OCI-LY7 (cell line): Measurements from ENCODE around the gene SCN4B. TPM values are rescaled to one million over a fixed set of nuclear protein-coding genes. Genes with fewer than 3 reads are reported as not detected.

ENCODE experiments used
- BruUV-seq: library from RNA; stranded (reverse); fragments of 400-500 nt; replicated peaks from 2 replicates; lab custom pipeline; 2021; lab: Mats Ljungman, UMichigan
- CTCF ChIA-PET: fragments of 300-600 bp; sonication (Branson Sonifier 250); formaldehyde crosslinking; loops from one replicate; lab custom pipeline; 2022; ENCODE audit warnings: antibody characterized with exemption; ENCODE audit not compliant: unreplicated experiment; lab: Charles Lee
- POLR2A ChIA-PET: fragments of 300-600 bp; sonication (Branson Sonifier 250); formaldehyde crosslinking; loops from one replicate; lab custom pipeline; 2022; ENCODE audit warnings: antibody characterized with exemption; lab: Charles Lee
- DNase-seq: peaks from one replicate; pipeline ENCODE4 v3.0.0-alpha.2; 2015; ENCODE audit warnings: low spot score
- H2AFZ ChIP-seq: fragments of 200-600 bp; sonication (generic), shearing (Covaris generic); 2 replicates; pipeline ENCODE4 v1.6.1; 2014; ENCODE audit warnings: mild to moderate bottlenecking, antibody characterized with exemption, low read length, moderate library complexity
- H3K27ac ChIP-seq: fragments of 200-600 bp; sonication (generic); 2 replicates; pipeline ENCODE4 v1.5.1; 2014; ENCODE audit warnings: mixed run types, low read depth, mild to moderate bottlenecking, moderate library complexity, low read length, inconsistent platforms; ENCODE audit not compliant: poor library complexity, severe bottlenecking
- H3K36me3 ChIP-seq: fragments of 200-600 bp; sonication (generic); 2 replicates; pipeline ENCODE4 v1.6.1; 2014; ENCODE audit warnings: mild to moderate bottlenecking, antibody characterized with exemption, low read length, moderate library complexity, mixed read lengths; ENCODE audit not compliant: insufficient read depth
- H3K4me1 ChIP-seq: fragments of 200-600 bp; sonication (generic); 2 replicates; pipeline ENCODE4 v1.5.1; 2014; ENCODE audit warnings: mild to moderate bottlenecking, low read length; ENCODE audit not compliant: insufficient read depth, poor library complexity, severe bottlenecking
- H3K4me2 ChIP-seq: fragments of 200-600 bp; sonication (generic); 2 replicates; pipeline ENCODE4 v1.6.1; 2014; ENCODE audit warnings: mild to moderate bottlenecking, low read length
- H3K4me3 ChIP-seq: fragments of 200-600 bp; sonication (generic); 2 replicates; pipeline ENCODE4 v1.5.1; 2014; ENCODE audit warnings: mild to moderate bottlenecking, low read depth, low read length; ENCODE audit not compliant: poor library complexity, severe bottlenecking
- H3K79me2 ChIP-seq: fragments of 200-600 bp; sonication (generic); 2 replicates; pipeline ENCODE4 v1.6.1; 2016; ENCODE audit warnings: low read depth, mild to moderate bottlenecking, low read length, moderate library complexity, mixed read lengths; ENCODE audit not compliant: insufficient read depth
- H3K9me2 ChIP-seq: fragments of 200-600 bp; sonication (generic); 2 replicates; pipeline ENCODE4 v1.6.1; 2016; ENCODE audit warnings: mild to moderate bottlenecking, low read length, mixed read lengths; ENCODE audit not compliant: insufficient read depth
- H3K9me3 ChIP-seq: fragments of 200-600 bp; sonication (generic); 2 replicates; pipeline ENCODE4 v1.6.1; 2014; ENCODE audit warnings: mild to moderate bottlenecking, mixed run types, low read length, mixed read lengths
- H4K20me1 ChIP-seq: fragments of 200-600 bp; sonication (generic); 2 replicates; pipeline ENCODE4 v1.6.1; 2014; ENCODE audit warnings: mild to moderate bottlenecking, antibody characterized with exemption, low read length, moderate library complexity, mixed read lengths; ENCODE audit not compliant: insufficient read depth
- EZH2phosphoT487 ChIP-seq: fragments of 200-600 bp; sonication (generic); IDR thresholded peaks from 2 replicates; pipeline ENCODE4 v1.6.1; 2018; ENCODE audit warnings: low read depth, borderline replicate concordance, mild to moderate bottlenecking, mixed run types, antibody characterized with exemption, low read length, moderate library complexity, mixed read lengths
- intact Hi-C: fragments of 100-400 bp; cut with micrococcal nuclease; formaldehyde crosslinking; loops from one replicate; pipeline ENCODE4 v1.10.0; 2022; ENCODE audit not compliant: unreplicated experiment
- total RNA-seq, 2 experiments: library from RNA; depleted of rRNA in 1 of 2; stranded (reverse); fragments of >200 nt in 1 of 2; shearing (Covaris generic) in 1 of 2; gene quantifications; 2 replicates each; pipeline ENCODE4 v1.2.3, GENCODE V29; 2014 to 2022
- TF ChIP-seq, protein P1 (sequence below): fragments of 200-600 bp; sonication (generic); conservative IDR thresholded peaks from 2 replicates; pipeline ENCODE4 v1.5.1; 2014; ENCODE audit warnings: mild to moderate bottlenecking, antibody characterized with exemption, low read length, moderate library complexity, mixed read lengths

SCN4B gene
- total RNA-seq, 2 experiments from 2014 or later = not detected

DNA sequence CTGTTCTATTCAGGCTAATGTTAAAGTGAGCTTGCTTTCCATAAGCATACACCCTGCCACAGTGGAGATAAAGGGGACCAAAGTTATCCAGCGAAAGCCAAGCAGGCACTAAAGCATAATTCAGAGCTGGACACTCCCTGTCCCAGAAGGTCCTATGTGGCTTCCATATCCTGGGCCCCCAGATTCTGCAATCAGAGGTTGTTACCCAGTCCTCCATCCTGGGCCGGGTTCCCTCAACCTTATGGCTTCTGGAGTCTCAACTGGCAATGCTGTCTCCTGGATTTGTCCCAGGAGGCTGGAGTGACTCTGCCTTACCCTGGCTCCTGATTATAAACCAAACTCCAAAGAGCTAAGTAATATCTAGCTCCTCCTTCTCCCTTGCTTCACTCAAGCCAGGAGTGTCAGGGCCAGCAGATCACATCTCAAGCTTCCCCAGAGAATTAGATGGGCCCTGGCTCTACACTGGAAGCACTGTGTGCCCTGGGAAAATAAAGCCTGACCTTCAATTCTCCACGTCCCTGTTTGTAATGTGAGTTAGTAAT lies 51.9 kb downstream of the SCN4B start:
- Histone ChIP-seq H3K36me3 (no peaks in the 10 kb centered on the region), H3K9me3 (no peaks in the 10 kb centered on the region), H3K79me2 (no peaks in the 10 kb centered on the region), H4K20me1 (no peaks in the 10 kb centered on the region), H3K27ac (no peak overlapping the region), H3K4me2 (no peak overlapping the region), H2AFZ (no peak overlapping the region), H3K4me1 (no peaks in the 10 kb centered on the region), H3K4me3 (no peak overlapping the region), H3K9me2 (no peaks in the 10 kb centered on the region)
- DNase-seq = no peak
- intact Hi-C loops = no loop called here
- ChIA-PET CTCF (no interaction called here), POLR2A (no interaction called here)
- no TSS peak for BruUV-seq
- TF ChIP-seq EZH2phosphoT487 = no peak
- TF ChIP-seq, protein P1, sequence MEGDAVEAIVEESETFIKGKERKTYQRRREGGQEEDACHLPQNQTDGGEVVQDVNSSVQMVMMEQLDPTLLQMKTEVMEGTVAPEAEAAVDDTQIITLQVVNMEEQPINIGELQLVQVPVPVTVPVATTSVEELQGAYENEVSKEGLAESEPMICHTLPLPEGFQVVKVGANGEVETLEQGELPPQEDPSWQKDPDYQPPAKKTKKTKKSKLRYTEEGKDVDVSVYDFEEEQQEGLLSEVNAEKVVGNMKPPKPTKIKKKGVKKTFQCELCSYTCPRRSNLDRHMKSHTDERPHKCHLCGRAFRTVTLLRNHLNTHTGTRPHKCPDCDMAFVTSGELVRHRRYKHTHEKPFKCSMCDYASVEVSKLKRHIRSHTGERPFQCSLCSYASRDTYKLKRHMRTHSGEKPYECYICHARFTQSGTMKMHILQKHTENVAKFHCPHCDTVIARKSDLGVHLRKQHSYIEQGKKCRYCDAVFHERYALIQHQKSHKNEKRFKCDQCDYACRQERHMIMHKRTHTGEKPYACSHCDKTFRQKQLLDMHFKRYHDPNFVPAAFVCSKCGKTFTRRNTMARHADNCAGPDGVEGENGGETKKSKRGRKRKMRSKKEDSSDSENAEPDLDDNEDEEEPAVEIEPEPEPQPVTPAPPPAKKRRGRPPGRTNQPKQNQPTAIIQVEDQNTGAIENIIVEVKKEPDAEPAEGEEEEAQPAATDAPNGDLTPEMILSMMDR = no peak

DNA sequence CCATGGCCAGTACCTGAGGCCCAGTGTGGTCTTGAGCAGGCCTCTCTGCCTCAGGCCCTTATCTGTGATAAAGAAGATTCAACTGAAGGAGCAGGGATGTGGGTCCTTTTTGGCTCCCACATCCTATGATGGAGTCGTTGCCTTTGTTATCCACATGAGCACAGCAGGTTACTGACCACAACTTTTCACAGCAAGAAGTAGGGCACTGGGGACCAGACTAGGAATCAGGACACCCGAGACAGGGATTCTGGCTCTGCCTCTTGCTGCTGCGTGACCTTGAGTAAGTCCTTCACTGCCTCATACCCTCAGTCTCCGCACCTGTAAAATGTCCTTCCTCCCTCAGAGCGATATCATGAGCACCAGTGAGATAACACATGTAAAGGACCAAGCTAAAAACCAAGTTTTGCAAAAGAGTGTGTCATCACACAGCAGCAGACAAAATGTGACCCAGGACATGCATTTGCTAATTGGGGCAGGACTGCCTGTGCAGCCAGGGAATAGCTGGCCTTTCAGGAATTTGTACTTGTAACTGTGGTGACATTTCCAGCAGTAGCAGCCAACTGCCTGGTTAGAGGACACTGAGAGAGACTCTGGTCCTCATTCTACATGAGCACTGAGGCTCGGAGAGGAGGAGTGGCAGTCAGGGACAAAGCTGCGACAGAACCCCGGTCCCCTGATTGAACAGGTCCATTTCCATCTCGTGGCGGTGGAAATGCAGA lies 52.6 kb downstream of the SCN4B start:
- no TSS peak for BruUV-seq
- no peaks in the 10 kb centered on the region for H4K20me1 ChIP-seq
- H3K79me2 ChIP-seq = no peaks in the 10 kb centered on the region
- intact Hi-C loops = no loop called here
- H3K27ac ChIP-seq = no peak overlapping the region
- no peak for TF ChIP-seq EZH2phosphoT487
- TF ChIP-seq, protein P1 = no peak
- ChIA-PET POLR2A (no interaction called here), CTCF (interaction anchor here (0.6 kb wide), 1 partner anchor 585 kb away, joined by 3 read pairs; no protein-coding TSS in a partner anchor)
- H3K4me2 ChIP-seq = no peak overlapping the region
- no peaks in the 10 kb centered on the region for H3K9me3 ChIP-seq
- H3K4me3 ChIP-seq = no peak overlapping the region
- no peaks in the 10 kb centered on the region for H3K36me3 ChIP-seq
- no peak overlapping the region for H2AFZ ChIP-seq
- no peak for DNase-seq
- H3K9me2 ChIP-seq = no peaks in the 10 kb centered on the region
- H3K4me1 ChIP-seq = no peaks in the 10 kb centered on the region
